Heart right ventricle (tissue), 16 donors: ENCODE data around the gene NRXN2. TPM values are rescaled to one million over a fixed set of nuclear protein-coding genes. Genes with fewer than 3 reads are reported as not detected.

ENCODE experiments used
- ATAC-seq, 8 donors: fragments of 200-7000 bp; cut with Tn5 transposase; one replicate each; pipeline ENCODE4 v1.9.1; 2020; ENCODE audit warnings: mild to moderate bottlenecking in 8 of 8, moderate library complexity in 8 of 8, moderate number of reproducible peaks in 1 of 8
- DNase-seq, 2 donors: peaks; one replicate each; pipeline ENCODE4 v3.0.0-alpha.2; 2020
- H3K27ac ChIP-seq, 10 donors: fragments of 200-600 bp; sonication (generic) in 2 of 10; one replicate each; pipeline versions ENCODE4 v1.5.0 to v1.8.0; 2020 to 2022; ENCODE audit warnings: mild to moderate bottlenecking in 3 of 10
- H3K27me3 ChIP-seq, 7 donors: fragments of 200-600 bp; one replicate each; pipeline ENCODE4 v1.8.0; 2021 to 2022; ENCODE audit warnings: mild to moderate bottlenecking in 2 of 7
- H3K36me3 ChIP-seq, 9 donors: fragments of 200-600 bp; sonication (generic) in 1 of 9; one replicate each; pipeline versions ENCODE4 v1.5.0 to v1.8.0; 2020 to 2022; ENCODE audit warnings: mild to moderate bottlenecking in 2 of 9
- H3K4me1 ChIP-seq, 9 donors: fragments of 200-600 bp; sonication (generic) in 1 of 9; one replicate each; pipeline versions ENCODE4 v1.5.0 to v1.8.0; 2020 to 2022; ENCODE audit warnings: mild to moderate bottlenecking in 4 of 9
- H3K4me3 ChIP-seq, 10 donors: fragments of 200-600 bp; sonication (generic) in 2 of 10; one replicate each; pipeline versions ENCODE4 v1.5.0 to v1.8.0; 2020 to 2022; ENCODE audit warnings: mild to moderate bottlenecking in 7 of 10, moderate library complexity in 2 of 10
- H3K9me3 ChIP-seq, 11 donors: fragments of 200-600 bp in 10 of 11; sonication (generic) in 2 of 11; one replicate each; pipeline versions ENCODE4 v1.5.0 to v1.8.0; 2013 to 2022; ENCODE audit warnings: mild to moderate bottlenecking in 2 of 11, control low read depth in 1 of 11, moderate library complexity in 1 of 11
- WGBS, 2 donors: extraction: QIAGEN DNeasy Blood & Tissue Kit; methylation state at CpG; one replicate each; pipeline ENCODE4 v1.1.7; 2013; ENCODE audit warnings: inconsistent platforms in 1 of 2; 5-methylcytosine and 5-hydroxymethylcytosine counted together
- intact Hi-C, 10 donors: fragments of 100-400 bp; cut with DNase I; formaldehyde crosslinking; loops; one replicate each; pipeline versions ENCODE4 v1.11.1 to v1.14.2; 2022
- polyA plus RNA-seq, 2 donors: library from polyadenylated mRNA; stranded (reverse); fragments of 200-250 nt; gene quantifications; one replicate each; pipeline ENCODE4 v1.2.3, GENCODE V29; 2013
- total RNA-seq, 10 donors: library from RNA; stranded (reverse); fragmentation: NEBNext Ultra II Directional in 3 of 10; extraction: Animal tissue kit (Norgen Biotek cat#: 25700) in 3 of 10; gene quantifications; one replicate each; pipeline versions ENCODE4 v1.2.1 to v1.2.4, GENCODE V29; 2021 to 2023
- TF ChIP-seq, protein P1 (sequence below), 9 donors: fragments of 200-600 bp; sonication (generic) in 2 of 9; IDR thresholded peaks; one replicate each; pipeline versions ENCODE4 v1.5.0 to v1.8.0; 2021 to 2022; ENCODE audit warnings: antibody characterized with exemption in 9 of 9, mild to moderate bottlenecking in 5 of 9, moderate library complexity in 1 of 9
- donor health status: Arrhythmogenic right ventricular cardiomyopathy.
- donor health status: ischemic (EF 13 %, LVEDD 7.1; RV severe dilation, severe dysfunction).
- donor health status: healthy with polysubstance abuse.
- donor health status: DM: no; HTN: yes; CAD: no.
- donor health status: DM: no; HTN: no; CAD: no.
- donor health status: ischemic (EF 25% LVEDD 6.9; RV normal size, moderate dysfunction).
- donor health status: ischemic (EF 25% LVEDD 5.7; RV mildly dilated, moderate dysfunction).
- donor health status: healthy.
- donor health status: DM: yes; HTN: yes; CAD: no.
- donor health status: Ischemic cardiomyopathy.
- donor health status: ischemic (EF 35%, LVEDD 5.7; RV mildly dilated, moderate dysfunction).
- donor health status: nonischemic (EF 11% LVEDD 7.7; RV severe dilation, severe dysfunction).
- donor health status: DM: yes; HTN: yes; CAD: no.
- donor health status: PGD.
- donor health status: ischemic (EF 29% LVEDD 5.4; RV normal size, mild dysfunction).
- donor health status: nonischemic (EF 23%, LVEDD 6.1; RV moderate dilation, normal function).

NRXN2 gene
- total and polyA plus RNA-seq, 12 donors = 0.45 to 5.5 (median 1.4) TPM

DNA sequence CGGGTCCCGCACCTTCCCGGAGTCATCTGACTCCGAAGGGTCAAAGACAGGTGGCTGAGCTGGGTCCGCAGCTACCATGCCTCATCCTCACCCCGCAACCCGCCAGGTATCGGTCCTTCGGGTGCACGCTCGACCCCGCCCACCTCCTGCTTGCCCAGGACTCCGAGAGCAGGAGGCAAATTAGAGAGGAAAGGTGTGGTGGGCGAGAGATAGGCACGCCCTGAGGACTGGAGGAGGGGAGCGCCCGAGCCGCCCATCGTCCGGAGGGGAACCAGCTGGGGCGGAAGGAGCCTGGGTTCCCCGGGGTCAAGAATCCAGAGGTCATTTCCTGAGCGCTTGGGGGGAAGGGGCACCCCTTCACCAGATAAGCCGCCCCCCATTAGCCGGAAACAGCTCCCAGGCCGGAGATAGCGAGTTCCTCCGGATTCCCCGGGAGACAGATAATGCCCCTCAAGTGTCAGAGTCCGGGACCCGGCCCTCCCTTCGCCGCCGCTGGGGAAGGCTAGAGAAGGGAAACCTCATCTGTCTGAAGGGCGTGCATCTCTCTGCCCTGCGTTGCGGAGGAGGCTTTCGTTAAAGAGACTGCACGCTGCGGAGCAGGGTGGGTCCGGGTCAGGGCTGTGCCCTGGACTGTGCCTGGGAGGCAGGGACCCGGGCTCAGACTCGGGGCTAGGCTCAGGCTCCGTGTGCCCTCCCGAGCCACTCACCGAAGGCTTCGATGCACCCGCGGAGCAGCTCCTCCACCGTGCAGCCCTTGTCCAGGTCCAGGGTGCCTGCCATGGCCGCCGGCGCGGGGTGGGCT, 19.3 kb upstream of the NRXN2 start:
- Histone ChIP-seq H3K4me1 (peaks cover 16 to 44% (median 41%) of the 10 kb centered on the region in 9 donors), H3K27me3 (no peaks in the 10 kb centered on the region), H3K4me3 (peak overlapping the region; percentile 43 to 80 (median 68)), H3K36me3 (peaks cover 0 to 30% (median 0%) of the 10 kb centered on the region in 9 donors), H3K9me3 (no peaks in the 10 kb centered on the region), H3K27ac (peak overlapping the region in 9 of 10 donors; percentile 82 to 99 (median 97))
- ATAC-seq (peak in 2 of 8 donors; percentile 0 to 2), DNase-seq (peak in 1 of 2 donors; percentile 34)
- WGBS, 2 donors = 17 to 20% methylated on average over 53 to 54 of the region's 54 CpGs
- intact Hi-C loops = loop anchor here in 1 of 10 donors (5.0 kb wide), 1 partner anchor 35 kb away; the partner anchor contains the start of gene SF1
- TF ChIP-seq, protein P1, sequence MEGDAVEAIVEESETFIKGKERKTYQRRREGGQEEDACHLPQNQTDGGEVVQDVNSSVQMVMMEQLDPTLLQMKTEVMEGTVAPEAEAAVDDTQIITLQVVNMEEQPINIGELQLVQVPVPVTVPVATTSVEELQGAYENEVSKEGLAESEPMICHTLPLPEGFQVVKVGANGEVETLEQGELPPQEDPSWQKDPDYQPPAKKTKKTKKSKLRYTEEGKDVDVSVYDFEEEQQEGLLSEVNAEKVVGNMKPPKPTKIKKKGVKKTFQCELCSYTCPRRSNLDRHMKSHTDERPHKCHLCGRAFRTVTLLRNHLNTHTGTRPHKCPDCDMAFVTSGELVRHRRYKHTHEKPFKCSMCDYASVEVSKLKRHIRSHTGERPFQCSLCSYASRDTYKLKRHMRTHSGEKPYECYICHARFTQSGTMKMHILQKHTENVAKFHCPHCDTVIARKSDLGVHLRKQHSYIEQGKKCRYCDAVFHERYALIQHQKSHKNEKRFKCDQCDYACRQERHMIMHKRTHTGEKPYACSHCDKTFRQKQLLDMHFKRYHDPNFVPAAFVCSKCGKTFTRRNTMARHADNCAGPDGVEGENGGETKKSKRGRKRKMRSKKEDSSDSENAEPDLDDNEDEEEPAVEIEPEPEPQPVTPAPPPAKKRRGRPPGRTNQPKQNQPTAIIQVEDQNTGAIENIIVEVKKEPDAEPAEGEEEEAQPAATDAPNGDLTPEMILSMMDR (IDR thresholded peaks at IDR 0.05) = no peak

DNA sequence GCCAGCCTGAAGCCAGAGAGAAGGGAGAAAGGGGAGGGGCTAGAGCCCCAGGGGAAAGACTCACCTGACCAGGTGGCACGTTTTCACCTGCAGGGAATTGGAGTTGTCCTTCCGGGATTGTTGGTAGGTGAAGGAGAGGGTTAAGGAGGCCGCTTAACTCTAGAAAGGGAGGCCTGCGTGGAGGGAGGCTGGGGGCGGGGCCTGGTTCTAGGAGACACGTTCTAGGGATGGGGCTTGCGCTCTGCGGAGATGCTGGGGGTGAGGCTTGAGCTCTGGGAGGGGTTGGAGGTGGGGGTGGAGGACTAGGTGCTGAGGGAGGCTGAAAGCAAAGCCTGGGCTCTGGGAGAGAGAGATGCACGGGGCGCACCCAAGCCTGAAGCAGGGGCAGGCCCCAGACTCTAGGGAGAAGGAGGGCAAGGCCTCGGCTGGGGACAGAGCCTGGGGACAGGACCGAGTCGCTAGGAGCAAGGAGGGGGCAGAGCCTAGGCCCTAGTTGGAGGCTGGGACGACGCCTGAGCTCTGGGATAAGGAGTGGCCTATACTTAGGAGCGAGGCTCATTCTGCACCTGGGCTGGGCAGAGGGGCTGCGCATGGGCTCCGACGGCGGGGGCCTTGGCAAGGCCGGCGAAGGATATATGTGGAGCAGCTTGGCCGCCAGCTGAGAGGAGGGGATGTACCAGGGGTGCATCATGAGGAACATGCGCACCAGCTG, 18.5 kb upstream of the NRXN2 start:
- peaks cover 0 to 37% (median 0%) of the 10 kb centered on the region in 9 donors for H3K36me3 ChIP-seq
- H3K9me3 ChIP-seq = no peaks in the 10 kb centered on the region
- intact Hi-C loops = loop anchor here in 1 of 10 donors (5.0 kb wide), 1 partner anchor 36 kb away; the partner anchor contains the start of gene SF1
- no peaks in the 10 kb centered on the region for H3K27me3 ChIP-seq
- WGBS, 2 donors = 67 to 77% methylated on average over 24 of the region's 24 CpGs
- H3K4me3 ChIP-seq = peak overlapping the region in 9 of 10 donors; percentile 61 to 80 (median 70)
- TF ChIP-seq, protein P1 (IDR thresholded peaks at IDR 0.05) = no peak
- peaks cover 16 to 44% (median 41%) of the 10 kb centered on the region in 9 donors for H3K4me1 ChIP-seq
- peak overlapping the region in 8 of 10 donors; percentile 93 to 99 (median 97) for H3K27ac ChIP-seq
- ATAC-seq (no peak), DNase-seq (no peak)

DNA sequence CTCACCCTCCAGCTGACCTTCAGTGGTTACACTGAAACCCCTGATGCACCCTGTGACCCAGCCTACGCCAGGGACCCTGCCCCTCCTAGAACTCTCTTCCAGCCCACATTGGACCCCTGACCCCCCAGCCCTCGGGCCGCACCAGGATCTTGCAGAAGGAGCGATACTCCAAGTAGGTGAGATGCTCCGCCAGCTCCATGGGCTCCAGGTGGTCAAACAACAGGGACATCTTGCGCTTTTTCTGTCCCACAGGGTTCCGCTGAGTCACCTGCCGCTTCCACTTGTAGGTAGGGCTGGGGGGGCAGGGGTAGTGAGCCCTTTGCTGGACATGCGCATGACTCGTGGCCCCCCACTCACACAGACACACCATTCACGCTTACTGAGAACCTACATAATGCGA, 16.9 kb upstream of the NRXN2 start:
- Histone ChIP-seq H3K9me3 (no peaks in the 10 kb centered on the region), H3K4me3 (no peak overlapping the region), H3K27me3 (no peaks in the 10 kb centered on the region), H3K4me1 (peaks cover 16 to 30% (median 27%) of the 10 kb centered on the region in 9 donors), H3K27ac (no peak overlapping the region), H3K36me3 (peaks cover 0 to 54% (median 0%) of the 10 kb centered on the region in 9 donors)
- TF ChIP-seq, protein P1 (IDR thresholded peaks at IDR 0.05) = no peak
- intact Hi-C loops = loop anchor here in 1 of 10 donors (5.0 kb wide), 1 partner anchor 37 kb away; the partner anchor contains the start of gene SF1
- DNase-seq (no peak), ATAC-seq (no peak)
- 96% methylated on average over 12 of the region's 12 CpGs for WGBS, 2 donors

DNA sequence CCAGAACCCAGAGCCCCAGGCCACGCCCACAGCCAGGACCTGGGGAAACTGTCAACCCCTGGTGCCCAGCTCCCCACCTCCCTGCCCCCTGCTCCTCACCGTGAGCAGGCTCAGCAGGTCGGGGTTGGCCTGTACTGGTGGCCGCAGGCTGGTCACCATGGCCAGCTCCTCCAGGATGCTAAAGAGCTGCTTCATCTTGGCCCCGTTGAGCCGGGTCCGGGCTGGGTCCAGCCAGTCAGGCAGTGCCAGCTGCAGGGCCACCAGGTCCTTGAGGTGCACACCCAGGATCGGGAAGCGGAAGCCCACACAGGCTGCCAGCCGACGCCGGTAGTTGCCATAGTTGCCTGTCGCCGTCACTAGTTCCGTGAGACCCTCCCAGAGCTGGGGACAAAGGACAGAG, 13.7 kb upstream of the NRXN2 start:
- peaks cover 0 to 5% (median under 1%) of the 10 kb centered on the region in 9 donors for H3K4me1 ChIP-seq
- no peak overlapping the region for H3K27ac ChIP-seq
- 95% methylated on average over 15 of the region's 15 CpGs for WGBS, 2 donors
- H3K9me3 ChIP-seq = no peaks in the 10 kb centered on the region
- intact Hi-C loops = no loop called here
- DNase-seq (no peak), ATAC-seq (no peak)
- no peaks in the 10 kb centered on the region for H3K27me3 ChIP-seq
- no peak overlapping the region for H3K4me3 ChIP-seq
- TF ChIP-seq, protein P1 (IDR thresholded peaks at IDR 0.05) = no peak
- H3K36me3 ChIP-seq = peaks cover 0 to 80% (median 0%) of the 10 kb centered on the region in 9 donors
